HepG2 (cell line): Measurements from ENCODE around the gene RAB40C. TPM values are rescaled to one million over a fixed set of nuclear protein-coding genes. Genes with fewer than 3 reads are reported as not detected.
A peak's percentile ranks its signal among the peaks of the same experiment; 100 is the strongest.

ENCODE experiments used
- ATAC-seq: fragments of 200-7000 bp; cut with Tn5 transposase; 3 replicates; pipeline ENCODE4 v1.9.1; 2020; ENCODE audit warnings: mild to moderate bottlenecking, moderate library complexity
- BruUV-seq: library from RNA; stranded (reverse); fragments of 400-500 nt; replicated peaks from 2 replicates; lab custom pipeline; 2021; lab: Mats Ljungman, UMichigan
- CTCF ChIA-PET: fragments of 300-600 bp; formaldehyde crosslinking; extraction: SDS; loops from one replicate; lab custom pipeline; 2021; ENCODE audit warnings: low total read pairs, inconsistent platforms, low intra/inter-chr PET ratio; lab: Yijun Ruan, JAX
- POLR2A ChIA-PET: fragments of 350-600 bp; sonication (Branson Sonifier 250); formaldehyde crosslinking; loops from one replicate; lab custom pipeline; 2020; ENCODE audit warnings: antibody characterized with exemption, inconsistent platforms; lab: Yijun Ruan, JAX
- DNase-seq: peaks from one replicate; pipeline ENCODE4 v3.0.0-alpha.2; 2015; ENCODE audit warnings: low spot score
- FAIRE-seq: peaks from 3 replicates; lab custom pipeline; 2011; peaks lifted over from hg19 to GRCh38; lab: Jason Lieb, UNC
- H2AFZ ChIP-seq: one replicate; pipeline ENCODE4 v1.6.1; 2011; ENCODE audit warnings: low read length, inconsistent platforms
- H3K27ac ChIP-seq: fragments of 300-600 bp; 3 replicates; pipeline ENCODE4 v1.8.0; 2011; ENCODE audit warnings: mixed run types, mild to moderate bottlenecking, mixed read lengths, low read length, inconsistent platforms; ENCODE audit not compliant: insufficient read depth; ENCODE audit errors: extremely low read length
- H3K27me3 ChIP-seq, 2 experiments: fragments of 200-600 bp in 1 of 2; 2 replicates in 1 of 2; 3 replicates in 1 of 2; pipeline versions ENCODE4 v1.6.0 to v1.8.0; 2011; ENCODE audit warnings: low read length in 2 of 2, mild to moderate bottlenecking in 2 of 2, moderate library complexity in 2 of 2, inconsistent platforms in 1 of 2; ENCODE audit not compliant: insufficient read depth in 2 of 2, control insufficient read depth in 1 of 2
- H3K36me3 ChIP-seq, 2 experiments: fragments of 200-600 bp in 1 of 2; replicated peaks in 1 of 2; 2 replicates in 1 of 2; 3 replicates in 1 of 2; pipeline versions ENCODE4 v1.5.1 to v1.8.0; 2011; ENCODE audit warnings: low read length in 2 of 2, inconsistent platforms in 1 of 2; ENCODE audit not compliant: insufficient read depth in 2 of 2, control insufficient read depth in 1 of 2
- H3K4me1 ChIP-seq: 2 replicates; pipeline ENCODE4 v1.5.1; 2012; ENCODE audit warnings: low read length, inconsistent platforms; ENCODE audit not compliant: insufficient read depth
- H3K4me2 ChIP-seq: 2 replicates; pipeline ENCODE4 v1.6.0; 2011; ENCODE audit warnings: low read depth, low read length, inconsistent platforms
- H3K4me3 ChIP-seq, 3 experiments: fragments of 200-600 bp in 1 of 3; sonication (generic), shearing (Covaris generic) in 1 of 3; replicated peaks in 1 of 3; 2 replicates each; pipeline ENCODE4 v1.5.1; 2011 to 2016; ENCODE audit warnings: low read length in 3 of 3, inconsistent platforms in 2 of 3, low read depth in 2 of 3, mild to moderate bottlenecking in 2 of 3, control low read depth in 1 of 3, mixed read lengths in 1 of 3; ENCODE audit not compliant: insufficient read depth in 1 of 3
- H3K79me2 ChIP-seq: one replicate; pipeline ENCODE4 v1.6.1; 2011; ENCODE audit warnings: low read length, inconsistent platforms; ENCODE audit not compliant: insufficient read depth
- H3K9ac ChIP-seq: 2 replicates; pipeline ENCODE4 v1.6.0; 2011; ENCODE audit warnings: mild to moderate bottlenecking, low read depth, low read length, inconsistent platforms; ENCODE audit not compliant: insufficient read depth
- H3K9me3 ChIP-seq: 2 replicates; pipeline ENCODE4 v1.5.1; 2012; ENCODE audit warnings: mild to moderate bottlenecking, low read length
- H4K20me1 ChIP-seq: 2 replicates; pipeline ENCODE4 v1.6.0; 2011; ENCODE audit warnings: inconsistent platforms, mild to moderate bottlenecking, low read length, moderate library complexity; ENCODE audit not compliant: insufficient read depth
- NFRKB ChIP-seq: fragments of 450-650 bp; IDR thresholded peaks from 2 replicates; pipeline ENCODE4 v1.6.1; 2017
- SMAD3 ChIP-seq: sonication (generic); formaldehyde crosslinking; IDR thresholded peaks from 2 replicates; pipeline ENCODE4 v1.4.0; 2020; ENCODE audit warnings: missing genetic modification reagents
- SPEN ChIP-seq: sonication (generic); formaldehyde crosslinking; IDR thresholded peaks from 2 replicates; pipeline ENCODE4 v1.5.1; 2020; ENCODE audit warnings: low read depth, mild to moderate bottlenecking, missing genetic modification reagents
- ZBTB38 ChIP-seq: sonication (generic); formaldehyde crosslinking; IDR thresholded peaks from 2 replicates; pipeline ENCODE4 v1.5.1; 2020; ENCODE audit warnings: mild to moderate bottlenecking, missing genetic modification reagents
- WGBS: methylation state at CpG from one replicate; pipeline ENCODE4 v1.1.6; 2017; ENCODE audit warnings: low lambda C conversion rate; 5-methylcytosine and 5-hydroxymethylcytosine counted together
- in situ Hi-C: cut with HindIII; loops from 2 replicates; pipeline ENCODE4 v1.10.0; 2017; ENCODE audit warnings: low pct_unique_long_range_greater_than_20kb; ENCODE audit not compliant: extremely low pct_ligation_motif_present
- intact Hi-C: fragments of 100-400 bp; cut with micrococcal nuclease; formaldehyde crosslinking; loops from one replicate; pipeline ENCODE4 v1.10.0; 2022; ENCODE audit not compliant: unreplicated experiment
- polyA plus RNA-seq, 8 experiments: library from polyadenylated mRNA; depleted of rRNA in 3 of 8; stranded (reverse) in 7 of 8; unstranded in 1 of 8; fragments of >200 nt; fragmentation: Illumina TruSeq in 4 of 8; extraction: Trizol in 4 of 8; gene quantifications; 2 replicates each; pipeline versions ENCODE4 v1.2.1 to v1.2.3, GENCODE V29; 2011 to 2016; ENCODE audit warnings: low read depth in 4 of 8, missing spikeins in 1 of 8, mixed read lengths in 1 of 8; ENCODE audit not compliant: insufficient read depth in 1 of 8
- total RNA-seq, 5 experiments: library from RNA; depleted of rRNA; stranded (reverse); fragments of >200 nt; fragmentation: Illumina TruSeq; extraction: Trizol; gene quantifications; 2 replicates each; pipeline ENCODE4 v1.2.3, GENCODE V29; 2016; ENCODE audit warnings: low read depth in 1 of 5
- TF ChIP-seq, protein P1 (sequence below): sonication (generic); formaldehyde crosslinking; IDR thresholded peaks from 2 replicates; pipeline ENCODE4 v1.8.1; 2023; ENCODE audit warnings: mild to moderate bottlenecking, missing genetic modification reagents, borderline replicate concordance
- TF ChIP-seq, protein P2 (sequence below): sonication (generic); formaldehyde crosslinking; IDR thresholded peaks from 2 replicates; pipeline ENCODE4 v1.5.0; 2020; ENCODE audit warnings: mild to moderate bottlenecking, missing genetic modification reagents, borderline replicate concordance
- TF ChIP-seq, protein P3 (sequence below): sonication (generic); formaldehyde crosslinking; IDR thresholded peaks from 2 replicates; pipeline ENCODE4 v1.4.0; 2020; ENCODE audit warnings: low read depth, mild to moderate bottlenecking, missing genetic modification reagents
- TF ChIP-seq, protein P4 (sequence below): sonication (generic); formaldehyde crosslinking; IDR thresholded peaks from 2 replicates; pipeline ENCODE4 v1.8.0; 2022; ENCODE audit warnings: mild to moderate bottlenecking, missing genetic modification reagents; ENCODE audit not compliant: insufficient replicate concordance

The RAB40C gene
- total and polyA plus RNA-seq, 2 of the 13 experiments (the other 11 are each of a cell fraction or from before 2014, with no cell fraction given), result 7.7 to 11.5 TPM

DNA sequence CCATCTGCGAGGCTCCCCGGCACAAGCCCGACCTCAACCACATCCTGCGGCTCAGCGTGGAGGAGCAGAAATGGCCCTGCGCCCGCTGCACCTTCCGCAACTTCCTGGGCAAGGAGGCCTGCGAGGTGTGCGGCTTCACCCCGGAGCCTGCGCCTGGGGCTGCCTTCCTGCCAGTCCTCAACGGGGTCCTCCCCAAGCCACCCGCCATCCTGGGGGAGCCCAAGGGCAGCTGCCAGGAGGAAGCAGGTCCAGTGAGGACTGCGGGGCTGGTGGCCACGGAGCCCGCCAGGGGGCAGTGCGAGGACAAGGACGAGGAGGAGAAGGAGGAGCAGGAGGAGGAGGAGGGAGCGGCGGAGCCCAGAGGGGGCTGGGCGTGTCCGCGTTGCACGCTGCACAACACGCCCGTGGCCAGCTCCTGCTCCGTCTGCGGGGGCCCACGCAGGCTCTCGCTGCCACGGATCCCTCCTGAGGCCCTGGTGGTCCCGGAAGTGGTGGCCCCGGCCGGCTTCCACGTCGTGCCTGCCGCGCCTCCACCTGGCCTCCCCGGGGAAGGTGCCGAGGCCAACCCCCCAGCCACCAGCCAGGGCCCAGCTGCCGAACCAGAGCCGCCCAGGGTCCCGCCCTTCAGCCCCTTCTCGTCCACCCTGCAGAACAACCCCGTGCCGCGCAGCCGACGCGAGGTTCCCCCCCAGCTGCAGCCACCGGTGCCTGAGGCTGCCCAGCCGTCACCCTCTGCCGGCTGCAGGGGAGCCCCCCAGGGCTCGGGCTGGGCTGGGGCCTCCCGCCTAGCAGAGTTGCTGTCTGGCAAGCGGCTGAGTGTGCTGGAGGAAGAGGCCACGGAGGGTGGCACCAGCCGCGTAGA, 42.7 kb upstream of the RAB40C start:
- POLR2A ChIA-PET, result interaction anchor here (1.5 kb wide), 1 partner anchor 13 kb away, joined by 5 read pairs; no protein-coding TSS in a partner anchor
- in situ Hi-C loops (no loop called here), intact Hi-C loops (no loop called here)
- H4K20me1 ChIP-seq, result no peaks in the 10 kb centered on the region
- H3K9me3 ChIP-seq, result no peaks in the 10 kb centered on the region
- H3K9ac ChIP-seq, result no peak overlapping the region
- peaks cover 21% of the 10 kb centered on the region for H3K4me1 ChIP-seq
- CTCF ChIA-PET, result interaction anchor here (1.1 kb wide), 1 partner anchor 64 kb away, joined by 3 read pairs; no protein-coding TSS in a partner anchor
- FAIRE-seq (no peak), ATAC-seq (peak; percentile 3; the same call in 1 of the 3 replicates), DNase-seq (no peak)
- H3K27ac ChIP-seq, result no peak overlapping the region
- 93% methylated on average over 31 of the region's 60 CpGs for WGBS
- H3K79me2 ChIP-seq, result peaks cover 23% of the 10 kb centered on the region
- no TSS peak for BruUV-seq
- peaks cover 5 to 8% of the 10 kb centered on the region in 2 experiments; a peak in 2 of 5 replicates for H3K36me3 ChIP-seq
- H3K4me2 ChIP-seq, result no peak overlapping the region
- H3K4me3 ChIP-seq, result no peak overlapping the region
- H3K27me3 ChIP-seq, result no peaks in the 10 kb centered on the region
- no peak overlapping the region for H2AFZ ChIP-seq
- TF ChIP-seq, protein P1, sequence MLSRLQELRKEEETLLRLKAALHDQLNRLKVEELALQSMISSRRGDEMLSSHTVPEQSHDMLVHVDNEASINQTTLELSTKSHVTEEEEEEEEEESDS (CRISPR knock-in tag), result no peak
- TF ChIP-seq, protein P2, sequence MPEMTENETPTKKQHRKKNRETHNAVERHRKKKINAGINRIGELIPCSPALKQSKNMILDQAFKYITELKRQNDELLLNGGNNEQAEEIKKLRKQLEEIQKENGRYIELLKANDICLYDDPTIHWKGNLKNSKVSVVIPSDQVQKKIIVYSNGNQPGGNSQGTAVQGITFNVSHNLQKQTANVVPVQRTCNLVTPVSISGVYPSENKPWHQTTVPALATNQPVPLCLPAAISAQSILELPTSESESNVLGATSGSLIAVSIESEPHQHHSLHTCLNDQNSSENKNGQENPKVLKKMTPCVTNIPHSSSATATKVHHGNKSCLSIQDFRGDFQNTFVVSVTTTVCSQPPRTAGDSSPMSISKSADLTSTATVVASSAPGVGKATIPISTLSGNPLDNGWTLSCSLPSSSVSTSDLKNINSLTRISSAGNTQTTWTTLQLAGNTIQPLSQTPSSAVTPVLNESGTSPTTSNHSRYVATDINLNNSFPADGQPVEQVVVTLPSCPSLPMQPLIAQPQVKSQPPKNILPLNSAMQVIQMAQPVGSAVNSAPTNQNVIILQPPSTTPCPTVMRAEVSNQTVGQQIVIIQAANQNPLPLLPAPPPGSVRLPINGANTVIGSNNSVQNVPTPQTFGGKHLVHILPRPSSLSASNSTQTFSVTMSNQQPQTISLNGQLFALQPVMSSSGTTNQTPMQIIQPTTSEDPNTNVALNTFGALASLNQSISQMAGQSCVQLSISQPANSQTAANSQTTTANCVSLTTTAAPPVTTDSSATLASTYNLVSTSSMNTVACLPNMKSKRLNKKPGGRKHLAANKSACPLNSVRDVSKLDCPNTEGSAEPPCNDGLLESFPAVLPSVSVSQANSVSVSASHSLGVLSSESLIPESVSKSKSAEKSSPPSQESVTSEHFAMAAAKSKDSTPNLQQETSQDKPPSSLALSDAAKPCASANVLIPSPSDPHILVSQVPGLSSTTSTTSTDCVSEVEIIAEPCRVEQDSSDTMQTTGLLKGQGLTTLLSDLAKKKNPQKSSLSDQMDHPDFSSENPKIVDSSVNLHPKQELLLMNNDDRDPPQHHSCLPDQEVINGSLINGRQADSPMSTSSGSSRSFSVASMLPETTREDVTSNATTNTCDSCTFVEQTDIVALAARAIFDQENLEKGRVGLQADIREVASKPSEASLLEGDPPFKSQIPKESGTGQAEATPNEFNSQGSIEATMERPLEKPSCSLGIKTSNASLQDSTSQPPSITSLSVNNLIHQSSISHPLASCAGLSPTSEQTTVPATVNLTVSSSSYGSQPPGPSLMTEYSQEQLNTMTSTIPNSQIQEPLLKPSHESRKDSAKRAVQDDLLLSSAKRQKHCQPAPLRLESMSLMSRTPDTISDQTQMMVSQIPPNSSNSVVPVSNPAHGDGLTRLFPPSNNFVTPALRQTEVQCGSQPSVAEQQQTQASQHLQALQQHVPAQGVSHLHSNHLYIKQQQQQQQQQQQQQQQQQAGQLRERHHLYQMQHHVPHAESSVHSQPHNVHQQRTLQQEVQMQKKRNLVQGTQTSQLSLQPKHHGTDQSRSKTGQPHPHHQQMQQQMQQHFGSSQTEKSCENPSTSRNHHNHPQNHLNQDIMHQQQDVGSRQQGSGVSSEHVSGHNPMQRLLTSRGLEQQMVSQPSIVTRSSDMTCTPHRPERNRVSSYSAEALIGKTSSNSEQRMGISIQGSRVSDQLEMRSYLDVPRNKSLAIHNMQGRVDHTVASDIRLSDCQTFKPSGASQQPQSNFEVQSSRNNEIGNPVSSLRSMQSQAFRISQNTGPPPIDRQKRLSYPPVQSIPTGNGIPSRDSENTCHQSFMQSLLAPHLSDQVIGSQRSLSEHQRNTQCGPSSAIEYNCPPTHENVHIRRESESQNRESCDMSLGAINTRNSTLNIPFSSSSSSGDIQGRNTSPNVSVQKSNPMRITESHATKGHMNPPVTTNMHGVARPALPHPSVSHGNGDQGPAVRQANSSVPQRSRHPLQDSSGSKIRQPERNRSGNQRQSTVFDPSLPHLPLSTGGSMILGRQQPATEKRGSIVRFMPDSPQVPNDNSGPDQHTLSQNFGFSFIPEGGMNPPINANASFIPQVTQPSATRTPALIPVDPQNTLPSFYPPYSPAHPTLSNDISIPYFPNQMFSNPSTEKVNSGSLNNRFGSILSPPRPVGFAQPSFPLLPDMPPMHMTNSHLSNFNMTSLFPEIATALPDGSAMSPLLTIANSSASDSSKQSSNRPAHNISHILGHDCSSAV (CRISPR knock-in tag), result no peak
- TF ChIP-seq SPEN (CRISPR knock-in tag), result no peak
- TF ChIP-seq SMAD3, result no peak
- TF ChIP-seq, protein P3, sequence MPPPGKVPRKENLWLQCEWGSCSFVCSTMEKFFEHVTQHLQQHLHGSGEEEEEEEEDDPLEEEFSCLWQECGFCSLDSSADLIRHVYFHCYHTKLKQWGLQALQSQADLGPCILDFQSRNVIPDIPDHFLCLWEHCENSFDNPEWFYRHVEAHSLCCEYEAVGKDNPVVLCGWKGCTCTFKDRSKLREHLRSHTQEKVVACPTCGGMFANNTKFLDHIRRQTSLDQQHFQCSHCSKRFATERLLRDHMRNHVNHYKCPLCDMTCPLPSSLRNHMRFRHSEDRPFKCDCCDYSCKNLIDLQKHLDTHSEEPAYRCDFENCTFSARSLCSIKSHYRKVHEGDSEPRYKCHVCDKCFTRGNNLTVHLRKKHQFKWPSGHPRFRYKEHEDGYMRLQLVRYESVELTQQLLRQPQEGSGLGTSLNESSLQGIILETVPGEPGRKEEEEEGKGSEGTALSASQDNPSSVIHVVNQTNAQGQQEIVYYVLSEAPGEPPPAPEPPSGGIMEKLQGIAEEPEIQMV (CRISPR knock-in tag), result peak; percentile 71; the same call in 1 of the 2 replicates
- TF ChIP-seq NFRKB, result no peak
- peak; percentile 70; the same call in 1 of the 2 replicates for TF ChIP-seq ZBTB38
- TF ChIP-seq, protein P4, sequence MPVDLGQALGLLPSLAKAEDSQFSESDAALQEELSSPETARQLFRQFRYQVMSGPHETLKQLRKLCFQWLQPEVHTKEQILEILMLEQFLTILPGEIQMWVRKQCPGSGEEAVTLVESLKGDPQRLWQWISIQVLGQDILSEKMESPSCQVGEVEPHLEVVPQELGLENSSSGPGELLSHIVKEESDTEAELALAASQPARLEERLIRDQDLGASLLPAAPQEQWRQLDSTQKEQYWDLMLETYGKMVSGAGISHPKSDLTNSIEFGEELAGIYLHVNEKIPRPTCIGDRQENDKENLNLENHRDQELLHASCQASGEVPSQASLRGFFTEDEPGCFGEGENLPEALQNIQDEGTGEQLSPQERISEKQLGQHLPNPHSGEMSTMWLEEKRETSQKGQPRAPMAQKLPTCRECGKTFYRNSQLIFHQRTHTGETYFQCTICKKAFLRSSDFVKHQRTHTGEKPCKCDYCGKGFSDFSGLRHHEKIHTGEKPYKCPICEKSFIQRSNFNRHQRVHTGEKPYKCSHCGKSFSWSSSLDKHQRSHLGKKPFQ (CRISPR knock-in tag), result no peak
